GM11168 (cell line): ENCODE data around the gene MAPK9.

Experiments used
- in situ Hi-C: fragments of 300-500 bp; cut with MboI; formaldehyde crosslinking; loops from one replicate; pipeline ENCODE4 v1.12.0; 2022; ENCODE audit warnings: low sequenced_read_pairs; ENCODE audit not compliant: unreplicated experiment

MAPK9 gene

GRCh38 chr5:180297587-180298282 is 5.9 kb upstream of the MAPK9 start:
- in situ Hi-C loops = no loop called here

- in situ Hi-C loops = no loop called here
Observed at GRCh38 chr5:180296771-180297170, 4.9 kb upstream of the MAPK9 start.

- in situ Hi-C loops = no loop called here
Observed at GRCh38 chr5:180294913-180295555, 3.2 kb upstream of the MAPK9 start.

GRCh38 chr5:180294411-180294810 is 2.5 kb upstream of the MAPK9 start:
- in situ Hi-C loops = no loop called here

- in situ Hi-C loops = no loop called here
Observed at GRCh38 chr5:180291234-180291940, 496 bp downstream of the MAPK9 start.

- in situ Hi-C loops = no loop called here
Observed at GRCh38 chr5:180290568-180291233, 1.2 kb downstream of the MAPK9 start.

GRCh38 chr5:180289966-180290365 is 1.9 kb downstream of the MAPK9 start:
- in situ Hi-C loops = no loop called here

GRCh38 chr5:180289433-180289832 is 2.5 kb downstream of the MAPK9 start:
- in situ Hi-C loops = no loop called here

GRCh38 chr5:180287868-180288267 is 4.0 kb downstream of the MAPK9 start:
- in situ Hi-C loops = no loop called here

- in situ Hi-C loops = no loop called here
Observed at GRCh38 chr5:180287404-180287803, 4.5 kb downstream of the MAPK9 start.

GRCh38 chr5:180284149-180284548 is 7.7 kb downstream of the MAPK9 start:
- in situ Hi-C loops = no loop called here

- in situ Hi-C loops = no loop called here
Observed at GRCh38 chr5:180283026-180283615, 8.8 kb downstream of the MAPK9 start.

- in situ Hi-C loops = no loop called here
Observed at GRCh38 chr5:180282281-180282680, 9.6 kb downstream of the MAPK9 start.

- in situ Hi-C loops = no loop called here
Observed at GRCh38 chr5:180281706-180282105, 10.2 kb downstream of the MAPK9 start.

GRCh38 chr5:180274695-180275094 is 17.2 kb downstream of the MAPK9 start:
- in situ Hi-C loops = no loop called here

GRCh38 chr5:180271221-180271620 is 20.7 kb downstream of the MAPK9 start:
- in situ Hi-C loops = no loop called here

- in situ Hi-C loops = no loop called here
Observed at GRCh38 chr5:180259260-180259611, 32.6 kb downstream of the MAPK9 start.

GRCh38 chr5:180253036-180253824 is 38.7 kb downstream of the MAPK9 start:
- in situ Hi-C loops = no loop called here

- in situ Hi-C loops = no loop called here
Observed at GRCh38 chr5:180251887-180252286, 40.0 kb downstream of the MAPK9 start.

- in situ Hi-C loops = no loop called here
Observed at GRCh38 chr5:180251141-180251540, 40.7 kb downstream of the MAPK9 start.
